GM12864 (cell line): Measurements from ENCODE around the gene SCAF4.

Source experiments
- DNase-seq: peaks from one replicate; pipeline ENCODE4 v3.0.0-alpha.2; 2011; ENCODE audit warnings: low read depth
- H3K4me3 ChIP-seq: 2 replicates; pipeline ENCODE4 v1.5.1; 2011; ENCODE audit warnings: mild to moderate bottlenecking, low read depth, low read length, control low read depth
- CTCF ChIP-seq: IDR thresholded peaks from 2 replicates; pipeline ENCODE4 v1.5.1; 2011; ENCODE audit warnings: low read depth, mild to moderate bottlenecking, moderate library complexity, low read length, control low read depth, inconsistent platforms; ENCODE audit errors: missing control alignments

SCAF4 gene

GRCh38 chr21:31731857-31732596 is at the start of gene SCAF4:
SCAF4 (minus strand) TSS chr21:31732118; CDS start chr21:31731692, 426 bp downstream.
- TF ChIP-seq CTCF: no peak
- no peak for DNase-seq
- H3K4me3 ChIP-seq: peak within 1 kb of the TSS; percentile 86

- no peak for DNase-seq
- TF ChIP-seq CTCF: peak; percentile 19
- H3K4me3 ChIP-seq: no peak overlapping the region
Measured at GRCh38 chr21:31780944-31781343, 49.0 kb upstream of the SCAF4 start.

GRCh38 chr21:31778546-31778945 is 46.6 kb upstream of the SCAF4 start:
- H3K4me3 ChIP-seq: no peak overlapping the region
- DNase-seq: no peak
- no peak for TF ChIP-seq CTCF

GRCh38 chr21:31777857-31778256 is 45.9 kb upstream of the SCAF4 start:
- DNase-seq: no peak
- TF ChIP-seq CTCF: no peak
- no peak overlapping the region for H3K4me3 ChIP-seq

GRCh38 chr21:31774031-31774430 is 42.1 kb upstream of the SCAF4 start:
- DNase-seq: no peak
- no peak for TF ChIP-seq CTCF
- H3K4me3 ChIP-seq: no peak overlapping the region

- no peak overlapping the region for H3K4me3 ChIP-seq
- DNase-seq: peak; percentile 44
- TF ChIP-seq CTCF: no peak
Measured at GRCh38 chr21:31772674-31773555, 41.0 kb upstream of the SCAF4 start.

GRCh38 chr21:31771685-31772084 is 39.8 kb upstream of the SCAF4 start:
- TF ChIP-seq CTCF: no peak
- DNase-seq: no peak
- H3K4me3 ChIP-seq: no peak overlapping the region
